ENCODE measurements around the gene MTR.
"Not testable (repeated sequence)": the region's sequence is repeated elsewhere in the genome, so short reads cannot be mapped to it uniquely, and the experiment has no call there.

MTR gene

DNA sequence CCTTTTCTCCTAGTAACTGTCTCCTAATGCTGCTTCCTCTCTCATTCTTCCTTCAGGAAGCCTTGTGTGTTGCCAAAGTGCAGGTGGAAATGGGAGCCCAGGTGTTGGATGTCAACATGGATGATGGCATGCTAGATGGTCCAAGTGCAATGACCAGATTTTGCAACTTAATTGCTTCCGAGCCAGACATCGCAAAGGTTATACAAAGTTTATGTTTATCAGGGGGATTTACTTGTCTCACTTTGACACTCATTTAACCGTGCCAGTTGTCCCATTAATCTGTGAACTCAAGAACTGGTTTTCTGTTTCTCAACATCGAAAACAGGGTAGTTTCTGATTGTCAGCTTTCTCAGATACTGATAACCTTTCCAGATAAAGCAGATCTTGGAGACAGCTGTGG is 40.4 kb downstream of the MTR start:
- no peak for DNase-seq

DNA sequence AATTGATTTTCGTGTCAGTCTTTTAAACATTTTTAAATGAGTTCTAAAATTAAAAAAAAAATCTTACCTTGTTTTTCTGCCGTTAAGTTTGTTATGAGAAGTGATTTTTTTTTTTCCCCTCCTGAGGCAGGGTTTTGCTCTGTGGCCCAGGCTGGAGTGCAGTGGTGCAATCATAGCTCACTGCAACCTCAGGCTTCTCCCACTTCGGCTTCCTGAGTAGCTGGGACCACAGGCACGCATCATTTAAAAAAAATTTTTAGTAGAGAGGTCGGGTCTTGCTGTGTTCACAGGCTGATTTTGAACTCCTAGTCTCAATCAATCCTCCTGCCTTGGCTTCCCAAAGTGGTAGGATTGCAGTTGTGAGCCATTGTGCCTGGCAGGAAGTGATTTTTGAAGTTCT is 41.1 kb downstream of the MTR start:
- no peak for DNase-seq

DNA sequence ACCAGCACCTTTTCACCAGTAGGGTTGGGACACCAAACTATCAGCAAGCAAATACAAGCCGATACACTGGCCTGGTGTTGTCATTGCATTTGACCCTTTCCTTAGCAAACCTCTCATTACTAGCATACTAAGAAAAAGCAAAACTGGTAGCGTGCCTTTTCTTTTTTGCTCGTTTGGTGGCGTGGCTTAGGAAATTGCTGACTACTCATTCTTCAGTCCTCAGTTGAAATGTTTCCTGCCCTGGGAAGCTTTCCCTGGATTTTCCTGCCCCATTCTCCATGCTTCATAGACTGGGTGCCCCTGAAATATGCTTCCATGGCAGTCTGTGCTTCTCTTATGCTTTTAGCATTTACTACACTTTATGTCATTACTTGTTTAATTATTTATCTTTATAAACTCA is 42.0 kb downstream of the MTR start:
- no peak for DNase-seq

DNA sequence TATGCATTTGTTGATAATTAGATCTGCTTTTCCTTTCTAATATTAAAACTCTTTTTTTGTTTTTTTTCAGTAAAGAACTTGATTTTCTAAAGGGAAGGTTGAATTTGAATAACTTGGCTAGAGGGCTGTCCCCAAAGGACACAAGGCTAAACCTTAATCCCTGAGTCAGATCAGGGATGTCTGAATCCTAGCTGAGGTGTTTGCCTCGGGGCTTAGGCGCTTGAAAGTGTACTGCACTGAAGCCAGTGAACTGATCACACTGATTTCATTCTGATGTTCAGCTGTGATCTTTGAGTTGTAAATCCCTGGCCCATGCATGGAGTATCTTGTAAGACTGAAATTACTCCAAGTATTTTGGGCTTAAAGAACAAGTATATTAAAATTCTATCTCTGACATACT is 42.8 kb downstream of the MTR start:
- DNase-seq: no peak

DNA sequence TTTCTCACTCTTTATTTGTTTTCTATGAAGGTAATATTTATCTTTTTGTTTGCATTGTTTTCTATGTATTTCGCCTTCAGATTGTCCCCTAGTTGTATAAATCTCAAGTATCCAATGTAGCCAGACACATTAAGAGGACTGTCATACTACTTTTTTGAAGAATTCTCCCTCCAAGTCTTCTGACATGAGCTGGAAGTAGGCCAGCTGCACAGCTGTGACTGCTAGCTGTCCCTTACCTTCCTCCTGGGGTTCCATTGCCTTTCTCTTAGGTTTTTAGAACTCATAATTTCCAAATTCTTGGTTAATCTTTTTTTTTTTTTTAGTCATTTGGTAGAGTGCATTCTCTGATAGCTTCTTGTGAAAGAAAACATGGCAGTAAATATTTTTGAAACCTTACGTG is 46.2 kb downstream of the MTR start:
- no peak for DNase-seq

DNA sequence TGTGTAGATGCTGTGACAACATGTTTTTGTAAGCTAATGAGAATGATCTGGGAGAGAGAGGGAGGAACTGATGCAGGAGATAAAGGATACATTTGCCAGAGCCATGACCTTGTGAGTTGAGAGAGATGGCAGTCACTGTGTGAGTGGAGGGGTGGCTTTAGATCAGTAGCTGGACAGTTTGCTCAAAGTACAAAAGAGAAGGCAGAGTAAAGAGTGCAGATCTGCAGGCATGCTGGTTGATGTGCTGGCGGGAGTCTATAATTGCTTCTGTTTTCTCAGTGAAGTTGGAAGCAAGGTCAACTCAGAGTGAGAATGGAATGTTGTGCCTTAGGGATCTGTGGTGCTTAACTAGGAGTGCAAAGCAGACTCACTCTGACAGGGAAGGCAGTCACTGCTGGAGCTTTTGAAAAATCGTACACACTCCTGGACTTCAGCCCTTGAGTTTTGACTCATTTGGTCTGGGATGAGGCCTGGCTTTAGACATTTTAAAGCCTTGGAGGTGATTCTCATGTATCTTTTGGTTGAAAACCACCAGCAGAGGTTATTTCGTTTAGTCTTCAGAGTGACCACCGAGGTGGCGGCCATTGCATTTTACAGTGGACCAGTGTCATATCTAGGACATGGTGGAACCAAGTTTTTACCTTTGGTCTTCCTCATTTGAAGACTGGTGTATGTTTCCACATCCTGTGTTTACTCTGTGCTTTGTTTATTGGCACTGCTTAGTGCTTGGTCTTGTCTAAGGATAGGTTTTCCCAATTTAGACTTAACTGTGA is 49.6 kb downstream of the MTR start:
- DNase-seq: no peak

DNA sequence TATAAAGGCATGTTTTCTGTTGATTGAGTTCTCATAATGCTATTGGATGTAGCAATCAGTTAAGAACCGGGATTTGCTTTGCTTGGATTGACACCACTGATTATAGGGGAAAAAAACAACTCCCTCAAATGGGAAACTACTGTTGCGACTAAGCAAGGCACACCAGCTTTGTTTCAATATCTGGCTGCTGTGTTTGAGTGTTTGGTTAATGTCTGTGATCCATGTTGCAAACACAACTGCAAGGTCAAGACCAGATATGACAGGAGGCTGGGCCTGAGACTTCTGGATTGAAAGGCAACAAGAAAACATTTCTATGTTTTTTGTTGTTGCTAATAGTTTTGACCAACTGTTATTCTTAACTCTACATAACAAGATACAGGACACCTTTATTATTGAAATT is 50.7 kb downstream of the MTR start:
- no peak for DNase-seq

DNA sequence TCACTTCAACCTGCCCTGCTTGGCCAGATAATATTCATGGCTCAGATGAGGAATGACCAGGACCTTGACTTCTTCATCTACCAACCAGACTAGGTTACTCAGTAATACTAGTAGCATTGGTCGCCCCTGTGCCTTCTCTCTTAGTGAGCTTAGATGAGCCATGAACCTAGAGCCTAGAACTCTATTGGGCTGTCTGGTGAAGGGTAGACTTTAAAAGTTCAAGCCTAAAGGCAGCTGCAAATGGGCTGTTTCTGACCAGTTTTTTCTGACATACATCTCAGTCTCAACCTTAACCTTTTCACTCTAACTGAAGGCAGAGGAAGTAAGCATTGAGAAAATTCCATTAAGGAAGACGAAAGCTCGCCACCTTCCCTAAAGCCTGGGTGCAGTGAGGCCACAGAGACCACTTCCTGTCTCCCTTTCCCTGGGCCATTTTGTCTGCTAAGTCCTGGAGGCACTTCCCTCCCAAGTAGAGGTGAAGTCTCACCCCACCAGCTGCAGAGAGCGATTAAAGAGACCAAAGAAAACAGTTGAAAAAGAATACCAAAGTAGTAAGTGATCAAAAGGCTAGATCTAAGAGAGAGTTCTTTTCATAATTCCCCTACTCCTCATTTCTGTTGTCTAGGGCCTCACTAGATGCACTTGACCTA is 53.3 kb downstream of the MTR start:
- no peak for DNase-seq

DNA sequence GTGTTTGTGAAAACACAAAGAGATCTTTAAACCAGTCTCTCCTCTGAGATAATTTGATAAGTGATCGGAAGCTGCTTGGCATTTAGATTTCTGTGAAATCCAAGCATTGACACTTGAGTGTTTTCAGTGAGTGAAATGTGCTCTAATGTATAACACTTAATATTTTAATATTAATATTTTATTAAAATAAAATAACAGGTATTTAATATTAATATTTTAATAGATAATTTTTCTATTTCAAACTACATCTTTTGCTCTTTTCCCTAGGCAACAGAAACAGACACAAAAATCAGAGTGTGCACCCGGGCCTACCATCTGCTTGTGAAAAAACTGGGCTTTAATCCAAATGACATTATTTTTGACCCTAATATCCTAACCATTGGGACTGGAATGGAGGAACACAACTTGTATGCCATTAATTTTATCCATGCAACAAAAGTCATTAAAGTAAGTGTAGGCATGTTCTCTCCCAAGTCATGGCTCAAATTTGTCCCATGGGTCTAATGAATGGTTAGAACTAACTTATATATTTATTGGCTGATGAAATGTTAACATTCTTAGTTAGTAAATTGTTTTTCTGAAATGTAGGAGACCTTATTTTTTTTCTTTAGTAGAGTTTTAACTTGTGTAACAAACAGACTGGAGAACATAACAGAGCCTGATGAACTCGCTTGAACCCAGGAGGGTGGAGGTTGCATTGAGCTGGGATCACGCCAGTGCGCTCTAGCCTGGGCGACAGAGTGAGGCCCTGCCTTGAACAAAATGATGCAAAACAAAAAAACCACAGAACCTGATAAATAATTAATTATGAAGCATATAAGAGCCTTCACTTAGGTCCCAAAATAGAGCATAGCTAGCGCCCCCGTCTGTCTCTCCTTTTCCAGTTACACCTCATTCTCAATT is 55.2 kb downstream of the MTR start:
- DNase-seq: no peak

DNA sequence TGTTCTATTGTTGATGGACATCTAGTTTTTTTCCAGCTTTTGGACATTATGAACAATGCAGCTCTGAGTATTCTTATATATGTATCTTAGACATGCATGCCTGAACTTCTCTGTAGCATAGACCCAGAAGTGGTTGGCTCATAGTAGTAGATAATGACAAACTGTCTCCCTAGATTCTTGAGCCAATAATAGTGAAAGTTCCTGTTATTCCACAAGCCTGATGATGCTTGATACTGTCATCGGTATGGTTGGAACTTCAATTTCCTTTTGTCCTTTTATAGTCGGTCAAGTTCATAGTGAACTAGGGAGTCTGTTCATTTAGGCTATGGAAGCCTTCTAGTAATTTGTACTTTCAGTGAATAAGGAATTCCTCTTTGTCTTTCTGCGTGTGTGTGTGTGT is 56.8 kb downstream of the MTR start:
- no peak for DNase-seq

DNA sequence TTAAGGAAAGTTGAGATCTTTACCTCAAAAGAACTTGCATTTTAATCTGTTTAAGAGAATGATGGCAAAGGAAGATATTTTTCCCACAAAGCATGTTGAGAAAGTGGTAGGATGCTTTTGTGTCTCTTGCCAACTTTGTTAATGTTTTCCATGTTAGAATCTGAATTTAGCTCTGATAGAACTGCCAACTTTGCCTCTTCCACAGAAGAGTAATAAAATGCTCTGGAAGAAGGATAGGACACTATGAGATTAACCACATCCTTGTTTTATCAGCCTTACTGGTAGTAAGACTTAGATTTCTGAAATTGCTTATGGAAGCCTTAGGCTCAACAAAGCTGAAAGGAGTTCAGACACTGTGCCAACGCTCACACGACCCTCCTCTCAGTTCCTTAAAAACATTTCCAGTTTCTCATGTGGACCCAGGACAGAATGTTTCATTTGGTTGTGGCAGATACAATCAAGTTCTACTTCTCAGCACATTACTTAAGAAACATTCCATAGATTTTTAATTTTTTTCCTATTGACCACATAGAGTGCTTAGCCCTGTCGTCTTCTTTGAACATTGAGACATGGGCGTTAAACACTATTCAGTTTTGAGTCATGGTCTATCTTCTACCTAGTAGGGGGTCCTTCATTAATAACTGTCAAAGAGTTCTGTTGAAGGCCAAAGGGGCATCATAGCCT is 59.0 kb downstream of the MTR start:
- no peak for DNase-seq

DNA sequence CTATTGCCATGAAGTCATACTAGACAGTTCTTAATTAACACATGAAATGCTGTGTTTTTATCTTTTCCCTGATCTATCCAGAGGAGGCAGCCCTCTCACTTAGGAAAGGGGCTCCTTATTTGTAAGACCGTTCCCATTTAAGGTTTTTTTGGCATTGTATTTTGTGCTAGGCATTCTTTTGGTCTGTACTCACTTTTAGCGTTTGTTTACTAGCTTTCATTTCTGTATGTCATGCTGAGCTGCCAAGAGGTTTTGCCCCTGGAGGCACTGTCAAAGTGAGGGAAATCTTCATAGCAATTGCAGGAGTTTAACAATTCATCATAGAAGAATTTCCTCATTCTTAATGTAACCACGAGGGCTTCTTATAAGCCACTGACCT is 59.5 kb downstream of the MTR start:
- no peak for DNase-seq

DNA sequence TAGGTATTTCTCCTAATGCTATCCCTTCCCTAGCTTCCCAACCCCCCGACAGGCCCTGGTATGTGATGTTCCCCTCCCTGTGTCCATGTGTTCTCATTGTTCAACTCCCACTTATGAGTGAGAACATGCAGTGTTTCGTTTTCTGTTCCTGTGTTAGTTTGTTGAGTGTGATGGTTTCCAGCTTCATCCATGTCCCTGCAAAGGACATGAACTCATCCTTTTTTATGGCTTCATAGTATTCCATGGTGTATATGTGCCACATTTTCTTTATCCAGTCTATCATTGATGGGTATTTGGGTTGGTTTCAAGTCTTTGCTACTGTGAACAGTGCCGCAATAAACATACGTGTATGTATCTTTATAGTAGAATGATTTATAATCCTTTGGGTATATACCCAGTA is 61.6 kb downstream of the MTR start:
- not testable (repeated sequence) for DNase-seq

DNA sequence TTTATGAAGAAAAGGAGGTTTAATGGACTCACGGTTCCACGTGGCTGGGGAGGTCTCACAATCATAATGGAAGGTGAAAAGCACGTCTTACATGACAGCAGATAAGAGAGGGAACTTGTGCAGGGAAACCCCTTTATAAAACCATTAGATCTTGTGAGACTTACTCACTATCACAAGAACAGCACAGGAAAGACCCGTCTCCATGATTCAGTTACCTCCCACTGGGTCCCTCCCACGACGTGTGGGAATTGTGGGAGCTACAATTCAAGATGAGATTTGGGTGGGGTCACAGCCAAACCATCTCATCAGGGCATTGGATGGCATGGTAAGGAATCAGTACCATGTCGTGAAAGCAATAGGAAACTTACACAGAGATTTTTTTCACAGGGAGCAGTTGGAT is 63.1 kb downstream of the MTR start:
- no peak for DNase-seq

DNA sequence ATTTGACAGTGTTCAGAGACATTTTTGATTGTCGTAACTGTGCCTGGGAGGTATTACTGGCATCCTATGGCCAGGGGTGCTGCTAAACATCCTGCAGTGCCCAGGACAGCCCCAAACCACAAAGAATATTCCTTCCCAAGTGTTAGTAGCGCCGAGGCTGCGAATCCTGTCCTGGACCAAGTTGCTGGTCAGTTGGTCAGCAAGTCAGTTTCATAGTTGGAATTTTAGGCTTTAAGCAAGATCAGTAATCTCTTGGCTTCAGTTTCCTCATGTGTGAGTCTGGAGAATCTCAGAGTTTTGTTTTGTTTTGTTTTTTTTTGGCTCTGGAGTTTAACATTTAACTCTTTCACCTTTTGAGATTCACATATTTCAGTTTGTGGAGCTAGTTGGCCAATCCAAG is 65.0 kb downstream of the MTR start:
- DNase-seq: no peak

DNA sequence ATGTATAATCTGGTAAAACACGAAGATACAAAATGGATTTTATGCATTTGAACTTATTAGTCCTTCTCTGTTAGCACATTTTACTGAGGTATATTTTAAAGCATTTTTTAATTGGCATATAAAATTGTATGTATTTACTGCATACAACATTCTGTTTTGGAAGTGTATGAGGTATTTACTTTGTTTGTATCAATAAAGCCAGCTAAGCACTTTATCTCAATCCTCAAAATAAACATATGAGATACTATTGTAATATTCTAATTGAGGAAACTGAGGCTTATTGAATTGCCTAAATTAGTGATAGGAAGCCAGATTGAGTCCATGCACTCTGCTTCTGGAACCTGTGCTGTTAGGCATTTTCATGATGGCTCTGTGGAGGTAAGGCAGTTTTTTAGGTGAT is 65.6 kb downstream of the MTR start:
- DNase-seq: no peak

DNA sequence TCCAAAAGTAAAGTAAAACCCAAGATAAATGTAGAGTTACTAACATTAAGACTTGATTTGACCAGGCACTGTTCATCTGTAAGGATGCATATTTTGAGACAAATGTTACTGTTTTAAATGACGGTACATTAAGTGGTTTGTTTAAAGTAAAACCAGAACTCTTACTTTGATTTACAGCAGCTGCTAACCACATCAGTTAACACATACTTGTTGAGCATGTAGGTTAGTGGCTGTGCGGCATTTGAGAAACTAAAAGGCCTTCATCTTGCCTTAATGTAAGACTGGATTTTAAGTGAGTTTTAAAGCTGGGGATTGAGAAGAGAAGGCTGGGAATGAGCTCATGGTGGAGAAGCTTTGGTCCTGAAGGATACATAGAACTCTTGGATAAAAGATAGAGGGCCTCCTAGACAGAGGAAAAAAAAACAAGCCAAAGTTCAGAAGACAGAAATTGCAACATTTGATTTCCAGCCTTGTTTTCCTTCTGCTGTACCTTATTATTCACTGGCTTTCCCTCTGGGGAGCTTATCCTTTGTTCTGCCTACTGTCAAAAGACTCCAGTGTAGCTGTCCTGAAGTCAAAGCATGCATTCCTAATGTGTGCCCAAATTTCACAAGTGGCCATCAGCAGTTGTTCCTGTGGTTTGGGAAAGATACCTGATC is 66.6 kb downstream of the MTR start:
- no peak for DNase-seq

DNA sequence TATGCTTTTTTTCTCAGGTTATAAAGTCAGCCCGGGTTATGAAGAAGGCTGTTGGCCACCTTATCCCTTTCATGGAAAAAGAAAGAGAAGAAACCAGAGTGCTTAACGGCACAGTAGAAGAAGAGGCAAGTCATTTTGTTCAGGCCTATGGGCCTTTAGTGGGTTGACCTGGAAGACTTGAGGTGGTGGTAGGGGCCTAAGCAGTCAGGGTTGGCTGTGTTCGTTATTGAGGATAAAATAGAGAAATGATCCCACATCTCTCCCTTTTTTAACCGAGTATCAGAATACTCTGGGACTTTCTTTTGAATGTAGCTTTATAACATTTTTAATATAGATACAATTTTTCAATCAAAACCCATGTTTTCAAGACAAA is 67.1 kb downstream of the MTR start:
- DNase-seq: no peak

DNA sequence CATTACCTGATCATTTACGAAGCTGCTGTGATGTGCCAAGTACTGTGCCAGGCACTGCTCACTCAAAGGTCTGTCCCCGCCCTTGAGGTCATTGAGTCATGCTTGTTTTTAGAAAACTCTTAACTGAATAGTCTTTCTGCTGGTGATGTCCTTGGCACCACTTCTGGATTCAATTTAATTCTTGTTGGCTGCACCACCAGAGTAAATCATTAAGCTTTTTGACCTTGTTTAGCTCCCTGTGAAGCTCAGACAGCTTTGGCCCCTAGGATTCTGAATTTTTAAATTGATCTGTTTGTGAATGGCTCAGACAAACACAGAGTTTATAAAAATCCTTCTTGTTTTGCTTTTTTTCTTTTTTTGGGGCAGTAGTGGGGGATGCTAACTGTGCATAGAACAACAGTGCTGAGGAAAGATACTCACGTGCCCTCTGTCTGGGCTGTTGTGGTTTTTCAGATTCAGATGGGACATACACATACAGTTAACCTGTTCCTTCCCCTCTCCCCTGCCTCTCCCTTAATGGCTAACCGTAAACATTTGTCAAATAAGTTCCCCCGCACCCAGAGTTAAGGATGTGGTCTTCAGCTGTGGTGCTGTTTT is 67.6 kb downstream of the MTR start:
- no peak for DNase-seq

DNA sequence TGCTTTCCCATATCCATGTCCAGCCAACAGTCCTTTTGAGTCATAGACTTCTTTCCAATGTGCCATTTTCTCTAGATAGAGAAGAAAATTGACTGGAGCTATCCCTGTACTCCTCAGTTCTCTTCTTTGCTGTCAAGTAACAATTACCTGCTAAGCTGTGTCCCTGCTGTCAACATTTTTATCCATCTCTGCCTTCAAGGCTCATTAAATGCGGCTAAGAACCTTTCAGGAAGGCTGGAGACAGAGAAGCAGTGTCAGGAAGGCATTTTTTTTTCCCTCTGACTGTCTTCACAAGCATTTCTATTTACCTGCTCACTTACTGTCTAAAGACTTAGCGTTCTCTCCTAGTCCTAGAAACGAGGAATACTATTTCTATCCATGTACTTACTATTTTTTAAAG is 69.1 kb downstream of the MTR start:
- DNase-seq: no peak

DNA sequence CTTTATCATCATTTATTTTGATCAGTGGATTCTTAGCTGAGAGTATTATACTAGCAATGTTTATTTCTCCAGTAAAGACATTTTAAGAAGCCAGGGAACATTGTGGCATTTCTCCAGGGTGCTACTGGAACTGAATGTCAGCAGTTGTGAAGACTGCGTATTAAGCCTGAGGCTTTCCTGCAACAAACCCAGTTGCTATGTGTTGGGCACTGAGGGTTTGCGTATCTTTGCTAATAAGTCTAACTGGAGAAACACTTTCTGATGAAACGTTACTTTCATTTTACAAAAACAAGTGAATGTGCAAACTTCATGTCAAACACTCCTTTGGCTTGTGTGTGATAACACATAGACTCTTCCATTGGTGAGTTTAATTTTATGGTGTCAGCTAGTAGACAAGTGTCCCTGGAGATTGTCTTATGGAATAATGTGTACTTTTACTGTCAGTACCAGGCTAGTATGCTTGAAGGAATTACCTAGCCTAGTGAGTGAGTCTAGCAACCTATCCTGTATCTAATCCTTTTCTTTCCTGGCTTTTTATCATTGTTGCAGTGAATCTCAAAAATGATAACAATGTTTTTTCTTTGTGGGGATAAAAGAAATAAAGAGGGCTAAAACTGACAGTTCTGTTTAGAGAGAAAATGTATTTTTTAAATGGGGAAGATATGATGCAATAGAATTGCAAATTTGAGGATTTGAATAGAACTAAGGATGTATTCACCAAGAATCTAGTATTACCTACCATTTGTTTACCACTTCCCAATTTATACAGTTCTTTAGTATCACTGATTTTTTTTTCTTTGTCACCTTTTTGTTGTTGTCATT is 70.1 kb downstream of the MTR start:
- DNase-seq: no peak

DNA sequence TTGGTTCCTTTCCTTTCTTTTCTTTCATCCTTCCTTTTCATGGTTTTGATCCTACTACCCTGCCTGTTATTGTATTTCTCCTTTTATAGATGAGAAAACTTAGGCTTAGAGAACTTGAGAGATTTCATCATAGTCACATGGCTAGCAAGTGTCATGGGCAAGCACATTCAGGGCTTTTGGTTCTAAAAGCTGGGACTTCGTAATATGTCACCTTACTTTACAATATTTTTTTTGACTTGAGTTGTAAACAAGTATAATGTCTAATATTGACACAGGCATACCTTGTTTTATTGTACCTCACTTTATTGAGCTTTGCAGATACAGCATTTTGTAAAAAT is 70.7 kb downstream of the MTR start:
- DNase-seq: no peak

All from right hindlimb (tissue), 1 donor.